Astrocyte of the cerebellum (primary cell): Measurements from ENCODE around the gene DMAC2L.
"Not testable (repeated sequence)": the region's sequence is repeated elsewhere in the genome, so short reads cannot be mapped to it uniquely, and the experiment has no call there.

Experiments
- DNase-seq: peaks from one replicate; pipeline ENCODE4 v3.0.0-alpha.2; 2011; ENCODE audit warnings: low read depth
- H3K4me3 ChIP-seq: 2 replicates; pipeline ENCODE4 v1.5.1; 2011; ENCODE audit warnings: mild to moderate bottlenecking, low read depth, low read length, moderate library complexity
- in situ Hi-C: cut with HindIII; loops from 2 replicates; pipeline ENCODE4 v1.10.0; 2017; ENCODE audit warnings: low sequenced_read_pairs
- TF ChIP-seq, protein P1 (sequence below): IDR thresholded peaks from 2 replicates; pipeline ENCODE4 v1.5.1; 2012; ENCODE audit warnings: low read length, low read depth, moderate library complexity, mild to moderate bottlenecking; ENCODE audit errors: missing control alignments

The DMAC2L gene

GRCh38 chr14:50310445-50310844, 1.7 kb upstream of the DMAC2L start:
- H3K4me3 ChIP-seq = no peak overlapping the region
- TF ChIP-seq, protein P1, sequence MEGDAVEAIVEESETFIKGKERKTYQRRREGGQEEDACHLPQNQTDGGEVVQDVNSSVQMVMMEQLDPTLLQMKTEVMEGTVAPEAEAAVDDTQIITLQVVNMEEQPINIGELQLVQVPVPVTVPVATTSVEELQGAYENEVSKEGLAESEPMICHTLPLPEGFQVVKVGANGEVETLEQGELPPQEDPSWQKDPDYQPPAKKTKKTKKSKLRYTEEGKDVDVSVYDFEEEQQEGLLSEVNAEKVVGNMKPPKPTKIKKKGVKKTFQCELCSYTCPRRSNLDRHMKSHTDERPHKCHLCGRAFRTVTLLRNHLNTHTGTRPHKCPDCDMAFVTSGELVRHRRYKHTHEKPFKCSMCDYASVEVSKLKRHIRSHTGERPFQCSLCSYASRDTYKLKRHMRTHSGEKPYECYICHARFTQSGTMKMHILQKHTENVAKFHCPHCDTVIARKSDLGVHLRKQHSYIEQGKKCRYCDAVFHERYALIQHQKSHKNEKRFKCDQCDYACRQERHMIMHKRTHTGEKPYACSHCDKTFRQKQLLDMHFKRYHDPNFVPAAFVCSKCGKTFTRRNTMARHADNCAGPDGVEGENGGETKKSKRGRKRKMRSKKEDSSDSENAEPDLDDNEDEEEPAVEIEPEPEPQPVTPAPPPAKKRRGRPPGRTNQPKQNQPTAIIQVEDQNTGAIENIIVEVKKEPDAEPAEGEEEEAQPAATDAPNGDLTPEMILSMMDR = no peak
- in situ Hi-C loops = no loop called here
- no peak for DNase-seq

DNA sequence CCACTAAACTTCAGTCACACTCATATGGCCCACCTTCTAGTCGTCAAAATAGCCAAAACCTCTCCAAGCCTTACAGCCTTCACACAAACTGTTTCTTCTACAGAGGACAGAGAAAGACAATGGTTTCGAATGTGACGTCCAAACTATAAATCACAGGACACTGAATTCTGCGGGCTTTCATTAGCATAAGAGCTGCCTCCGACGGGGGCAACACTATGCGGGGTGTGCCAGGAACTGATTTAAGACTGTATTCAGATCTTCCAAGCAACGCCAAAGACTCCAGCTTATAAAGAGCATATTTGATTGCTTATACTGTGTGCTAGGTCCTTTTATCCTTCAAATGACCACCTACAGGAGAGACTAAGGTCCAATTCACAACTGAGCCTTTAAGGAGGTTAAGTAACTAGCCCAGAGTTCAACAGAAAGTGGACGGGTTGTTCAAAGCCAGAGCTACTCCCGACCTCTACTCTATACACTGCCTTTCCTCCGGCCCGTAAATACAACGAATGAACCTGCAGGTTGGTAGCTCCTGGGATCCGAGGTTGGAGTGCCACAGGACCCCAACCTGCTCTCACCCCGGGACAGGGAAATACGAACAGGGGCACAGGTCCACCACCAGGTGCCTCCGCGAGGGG, 670 bp upstream of the DMAC2L start:
- peak overlapping the region; percentile 71 for H3K4me3 ChIP-seq
- in situ Hi-C loops = no loop called here
- no peak for DNase-seq
- TF ChIP-seq, protein P1 = peak; percentile 43

DNA sequence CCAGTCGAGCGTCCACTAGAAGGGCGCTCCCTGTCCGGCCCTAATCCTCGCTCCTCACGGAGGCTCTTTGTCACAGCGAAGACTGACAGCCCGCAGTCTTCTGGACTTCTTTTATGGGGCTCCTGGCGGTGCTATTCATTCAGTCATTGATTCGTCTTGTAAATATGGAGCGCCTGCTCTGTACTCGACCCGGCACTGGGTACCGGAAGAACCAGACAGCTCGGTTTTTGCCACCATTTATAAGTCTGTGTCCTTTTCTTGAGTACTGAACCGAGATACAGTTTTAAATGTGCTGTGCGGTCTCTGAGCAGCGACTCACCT, 570 bp downstream of the DMAC2L start:
- TF ChIP-seq, protein P1 = no peak
- H3K4me3 ChIP-seq = peak overlapping the region; percentile 71
- in situ Hi-C loops = no loop called here
- DNase-seq = no peak

- in situ Hi-C loops, H3K4me3 ChIP-seq, DNase-seq: not testable (repeated sequence)
These were observed 2.0 kb downstream of the DMAC2L start for GRCh38 chr14:50314098-50314497.

DNA sequence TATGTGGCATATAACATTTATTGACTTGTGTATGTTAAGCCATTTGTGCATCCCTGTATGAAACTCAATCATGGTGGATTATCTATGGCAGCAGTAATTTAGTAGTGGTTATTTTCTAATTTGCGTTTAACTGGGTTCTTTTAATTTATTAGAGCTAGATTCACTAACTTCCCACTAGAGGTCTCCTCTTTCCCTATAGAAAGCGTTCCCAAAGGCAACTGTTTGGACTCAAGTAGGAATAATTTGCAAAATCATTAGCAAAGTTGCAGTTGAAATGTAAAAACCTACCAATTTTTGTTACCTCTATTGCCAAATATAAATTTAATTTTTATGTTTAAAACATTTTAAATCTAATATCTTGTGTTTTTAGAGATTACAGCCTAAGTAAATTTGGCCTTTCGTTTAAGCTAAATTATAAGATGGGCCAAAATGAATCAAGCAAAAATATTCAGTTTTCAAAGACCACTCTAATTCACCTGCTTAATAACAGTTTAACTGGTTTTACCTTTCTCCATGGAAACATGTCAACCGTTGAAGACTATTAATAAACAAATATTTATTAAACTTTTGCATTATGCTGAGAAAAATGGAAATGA, 6.0 kb downstream of the DMAC2L start:
- in situ Hi-C loops = no loop called here
- TF ChIP-seq, protein P1 = peak; percentile 59
- DNase-seq = no peak
- H3K4me3 ChIP-seq = no peak overlapping the region

GRCh38 chr14:50319293-50319692, 7.2 kb downstream of the DMAC2L start:
- in situ Hi-C loops = no loop called here
- no peak for DNase-seq

GRCh38 chr14:50319721-50320120, 7.6 kb downstream of the DMAC2L start:
- TF ChIP-seq, protein P1 = no peak
- DNase-seq = no peak
- in situ Hi-C loops = no loop called here
- no peak overlapping the region for H3K4me3 ChIP-seq

More at GRCh38 chr14:50319293-50319692, 7.2 kb downstream of the DMAC2L start:
- H3K4me3 ChIP-seq = no peak overlapping the region
- TF ChIP-seq, protein P1 = no peak
